K562 (cell line): ENCODE results near the gene PRKCB. TPM values are rescaled to one million over a fixed set of nuclear protein-coding genes. Genes with fewer than 3 reads are reported as not detected.

Source experiments
- ARHGAP35 ChIP-seq: fragments of 450-650 bp; IDR thresholded peaks from 2 replicates; pipeline ENCODE4 v1.6.1; 2018; ENCODE audit not compliant: partially characterized antibody
- ARID3A ChIP-seq: IDR thresholded peaks from 2 replicates; pipeline ENCODE4 v1.6.1; 2012; ENCODE audit warnings: low read depth, low read length, improper control_type of control experiment, borderline replicate concordance
- CHCHD3 ChIP-seq: fragments of 250-450 bp; sonication (Bioruptor Pico); IDR thresholded peaks from 2 replicates; pipeline ENCODE4 v2.1.2; 2022; ENCODE audit warnings: mild to moderate bottlenecking
- EHMT2 ChIP-seq: fragments of 450-650 bp; IDR thresholded peaks from 2 replicates; pipeline ENCODE4 v1.6.1; 2018; ENCODE audit warnings: antibody characterized with exemption
- FOXK1 ChIP-seq: sonication (generic); formaldehyde crosslinking; IDR thresholded peaks from 2 replicates; pipeline ENCODE4 v1.8.0; 2022; ENCODE audit warnings: missing genetic modification reagents, mild to moderate bottlenecking, borderline replicate concordance
- ID3 ChIP-seq, 2 experiments: fragments of 250-450 bp in 1 of 2; fragments of 450-650 bp in 1 of 2; sonication (Bioruptor Pico) in 1 of 2; IDR thresholded peaks; 2 replicates each; pipeline versions ENCODE4 v1.6.1 to v1.8.0; 2016 to 2021; ENCODE audit warnings: mild to moderate bottlenecking in 2 of 2, moderate library complexity in 2 of 2, missing compliant biosample characterization in 1 of 2, missing genetic modification characterization in 1 of 2
- LCOR ChIP-seq: sonication (generic); formaldehyde crosslinking; IDR thresholded peaks from 2 replicates; pipeline ENCODE4 v1.8.0; 2022; ENCODE audit warnings: mild to moderate bottlenecking, missing genetic modification reagents
- MITF ChIP-seq: IDR thresholded peaks from 2 replicates; pipeline ENCODE4 v1.6.1; 2014; ENCODE audit warnings: antibody characterized with exemption
- NCOA2 ChIP-seq, 2 experiments: fragments of 450-650 bp; IDR thresholded peaks; 2 replicates each; pipeline ENCODE4 v1.6.1; 2018; ENCODE audit warnings: mild to moderate bottlenecking in 2 of 2, moderate library complexity in 1 of 2; ENCODE audit not compliant: partially characterized antibody in 2 of 2
- NCOR1 ChIP-seq: fragments of 450-650 bp; IDR thresholded peaks from 2 replicates; pipeline ENCODE4 v1.6.1; 2016; ENCODE audit warnings: mild to moderate bottlenecking, moderate library complexity
- PRMT5 ChIP-seq: sonication (generic); formaldehyde crosslinking; IDR thresholded peaks from 2 replicates; pipeline ENCODE4 v1.5.0; 2020; ENCODE audit warnings: missing genetic modification reagents
- RAD21 ChIP-seq, 2 experiments: fragments of 250-450 bp in 1 of 2; fragments of 450-650 bp in 1 of 2; sonication (Bioruptor Pico) in 1 of 2; formaldehyde crosslinking in 1 of 2; IDR thresholded peaks in 1 of 2; conservative IDR thresholded peaks in 1 of 2; 2 replicates each; pipeline versions ENCODE4 v1.4.0 to v1.8.0; 2020 to 2022; ENCODE audit warnings: mild to moderate bottlenecking in 2 of 2, moderate library complexity in 1 of 2
- RAD51 ChIP-seq: fragments of 450-650 bp; IDR thresholded peaks from 2 replicates; pipeline ENCODE4 v1.7.1; 2016; ENCODE audit warnings: low read depth, mild to moderate bottlenecking, borderline replicate concordance
- RBFOX2 ChIP-seq: fragments of 200-400 bp; formaldehyde crosslinking; IDR thresholded peaks from 2 replicates; pipeline ENCODE4 v1.6.1; 2017; ENCODE audit warnings: low read depth, mild to moderate bottlenecking, low read length, moderate library complexity
- SMC3 ChIP-seq: conservative IDR thresholded peaks from 2 replicates; pipeline ENCODE4 v1.6.1; 2011; ENCODE audit warnings: low read depth, low read length, improper control_type of control experiment; ENCODE audit not compliant: insufficient read depth
- SOX6 ChIP-seq: fragments of 450-650 bp; IDR thresholded peaks from 2 replicates; pipeline ENCODE4 v1.6.1; 2014; ENCODE audit warnings: mild to moderate bottlenecking
- TEAD4 ChIP-seq, 2 experiments: sonication (generic) in 1 of 2; formaldehyde crosslinking in 1 of 2; IDR thresholded peaks; 2 replicates each; pipeline versions ENCODE4 v1.6.1 to v1.8.0; 2012 to 2022; ENCODE audit warnings: borderline replicate concordance in 1 of 2, inconsistent platforms in 1 of 2, low read length in 1 of 2, mild to moderate bottlenecking in 1 of 2, missing genetic modification reagents in 1 of 2
- ZC3H8 ChIP-seq: fragments of 450-650 bp; IDR thresholded peaks from 2 replicates; pipeline ENCODE4 v1.6.1; 2017
- ZNF134 ChIP-seq: fragments of 250-450 bp; sonication (Bioruptor Pico); conservative IDR thresholded peaks from 2 replicates; pipeline ENCODE4 v1.4.0; 2020
- ZNF398 ChIP-seq: fragments of 250-450 bp; sonication (Bioruptor Pico); IDR thresholded peaks from 2 replicates; pipeline ENCODE4 v1.8.0; 2021; ENCODE audit warnings: moderate library complexity, mild to moderate bottlenecking, inconsistent platforms
- ZNF589 ChIP-seq: fragments of 200-800 bp; sonication (Bioruptor generic); IDR thresholded peaks from 2 replicates; pipeline ENCODE4 v1.6.1; 2016; ENCODE audit warnings: low read depth, missing genetic modification characterization, missing compliant biosample characterization
- polyA plus RNA-seq, 8 experiments: library from polyadenylated mRNA; depleted of rRNA in 4 of 8; stranded (reverse) in 5 of 8; unstranded in 3 of 8; fragments of >200 nt; fragmentation: Nextera tagmentation in 2 of 8; fragmentation: Illumina TruSeq in 1 of 8; extraction: Ambion mirVana in 2 of 8; extraction: Trizol in 1 of 8; gene quantifications; 2 replicates each; pipeline versions ENCODE4 v1.2.1 to v1.2.3, GENCODE V29; 2011 to 2014; ENCODE audit warnings: inconsistent platforms in 1 of 8, missing spikeins in 1 of 8
- total RNA-seq, 7 experiments: library from RNA; depleted of rRNA in 6 of 7; stranded (reverse); fragments of >200 nt in 6 of 7; fragmentation: Illumina TruSeq in 2 of 7; extraction: Trizol in 2 of 7; gene quantifications; 2 replicates each; pipeline versions ENCODE4 v1.2.1 to v1.2.3, GENCODE V29; 2011 to 2021; ENCODE audit warnings: low replicate concordance in 1 of 7

PRKCB gene
- total and polyA plus RNA-seq, 9 of the 15 experiments (the other 6 are each of a cell fraction or from before 2014, with no cell fraction given) = 49.9 to 276 (median 148) TPM

- TF ChIP-seq ARID3A (peak; percentile 61; the same call in 1 of the 2 replicates), ZC3H8 (no peak), PRMT5 (CRISPR knock-in tag) (0 out of 2 replicates have a peak, but pooled peaks have one; percentile 37), TEAD4 (IDR thresholded peaks at IDR 0.05; ENCODE audit: low read length) (peak; percentile 81), TEAD4 (CRISPR knock-in tag; IDR thresholded peaks at IDR 0.05; ENCODE audit: borderline replicate concordance) (no peak), ARHGAP35 (no peak), ZNF589 (CRISPR knock-in tag) (peak; percentile 89), ZNF134 (CRISPR knock-in tag) (no peak; the same call in 1 of the 2 replicates), ZNF398 (CRISPR knock-in tag) (peak; percentile 55; the same call in 1 of the 2 replicates), FOXK1 (CRISPR knock-in tag) (0 out of 2 replicates have a peak, but pooled peaks have one; percentile 27), SOX6 (no peak; the same call in none of the 2 replicates), RAD21 (CRISPR knock-in tag; conservative IDR thresholded peaks at IDR 0.05 in 1 of 2, IDR thresholded peaks at IDR 0.05 in 1 of 2) (peak in 1 of 2 experiments; percentile 16; a peak in 3 of 4 replicates), ID3 (CRISPR knock-in tag; IDR thresholded peaks at IDR 0.05) (no peak), ID3 (tag; IDR thresholded peaks at IDR 0.05) (peak; percentile 72; the same call in 1 of the 2 replicates), NCOR1 (peak; percentile 50; the same call in 1 of the 2 replicates), CHCHD3 (CRISPR knock-in tag) (no peak), SMC3 (no peak), NCOA2 (IDR thresholded peaks at IDR 0.05; ENCODE audit: partially characterized antibody in 2 of 2) (no peak), MITF (0 out of 2 replicates have a peak, but pooled peaks have one; percentile 32), RAD51 (peak; percentile 86), LCOR (peak; percentile 92; the same call in 1 of the 2 replicates), RBFOX2 (peak; percentile 54), EHMT2 (no peak)
Observed at GRCh38 chr16:23952128-23952970, 116.6 kb downstream of the PRKCB start (continued).
